ENCODE measurements around the gene FAU.

DNA sequence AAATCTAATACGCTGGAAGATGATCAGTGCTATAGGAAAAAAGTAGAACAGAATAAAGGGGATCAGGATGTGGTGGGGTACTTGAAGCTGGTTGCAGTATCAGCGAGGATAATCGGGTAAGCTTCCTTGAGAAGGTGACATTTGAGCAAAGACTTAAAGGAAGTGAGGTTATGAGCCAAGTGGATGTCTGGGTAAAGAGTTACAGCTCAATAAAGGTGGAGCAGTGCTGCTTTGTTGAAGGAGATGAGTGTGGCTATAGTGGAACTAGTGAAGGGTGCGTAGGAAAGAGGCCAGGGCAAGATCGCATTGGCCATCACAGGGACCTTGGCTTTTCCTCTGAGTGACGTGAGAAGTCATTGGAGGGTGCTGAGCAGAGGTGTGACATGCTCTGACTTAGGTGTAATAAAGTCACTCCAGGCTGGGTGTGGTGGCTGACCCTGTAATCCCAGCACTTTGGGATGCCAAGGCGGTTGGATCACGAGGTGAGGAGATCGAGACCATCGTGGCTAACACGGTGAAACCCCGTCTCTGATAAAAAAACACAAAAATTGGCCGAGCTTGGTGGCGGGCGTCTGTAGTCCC, 14.7 kb upstream of the FAU start:
- no peak for TF ChIP-seq ZNF274 (IDR thresholded peaks at IDR 0.05; ENCODE audit: low read depth, low read length)
- no peak for TF ChIP-seq YY1 (IDR thresholded peaks at IDR 0.05; ENCODE audit: insufficient read depth, insufficient read length)
